Activated B cell treated with CpG ODN at 0.5 μM for 24 hours (primary cell): Measurements from ENCODE around the gene ALX3. TPM values are rescaled to one million over a fixed set of nuclear protein-coding genes. Genes with fewer than 3 reads are reported as not detected.

Experiments used
- ATAC-seq: fragments of 200-7000 bp; cut with Tn5 transposase; one replicate; pipeline ENCODE4 v1.10.0; 2021; ENCODE audit warnings: low read depth, mild to moderate bottlenecking, moderate library complexity
- CTCF ChIA-PET: fragments of 350-600 bp; sonication (Branson Sonifier 250); formaldehyde crosslinking; loops from one replicate; lab custom pipeline; 2021; ENCODE audit warnings: antibody characterized with exemption; lab: Charles Lee
- POLR2A ChIA-PET: fragments of 350-600 bp; sonication (Branson Sonifier 250); formaldehyde crosslinking; loops from one replicate; lab custom pipeline; 2021; ENCODE audit warnings: antibody characterized with exemption; lab: Charles Lee
- DNase-seq: peaks from one replicate; pipeline ENCODE4 v3.0.0; 2022
- H3K27ac Mint-ChIP-seq: one replicate; pipeline ENCODE4 v1.8.0; 2020; ENCODE audit warnings: mixed read lengths
- H3K27me3 Mint-ChIP-seq: one replicate; pipeline ENCODE4 v1.8.0; 2021; ENCODE audit warnings: mixed read lengths
- H3K36me3 Mint-ChIP-seq: one replicate; pipeline ENCODE4 v1.8.0; 2021; ENCODE audit warnings: low read depth, mixed read lengths
- H3K4me1 Mint-ChIP-seq: one replicate; pipeline ENCODE4 v1.8.0; 2021; ENCODE audit warnings: mixed read lengths
- H3K4me3 Mint-ChIP-seq: one replicate; pipeline ENCODE4 v1.8.0; 2020; ENCODE audit warnings: mild to moderate bottlenecking, mixed read lengths
- H3K9me3 Mint-ChIP-seq: one replicate; pipeline ENCODE4 v1.8.0; 2020; ENCODE audit warnings: mixed read lengths
- CTCF ChIP-seq: fragments of 200-600 bp; IDR thresholded peaks from one replicate; pipeline ENCODE4 v1.8.0; 2022; ENCODE audit warnings: antibody characterized with exemption, mild to moderate bottlenecking
- intact Hi-C: fragments of 100-400 bp; cut with micrococcal nuclease; formaldehyde crosslinking; loops from one replicate; pipeline ENCODE4 v1.15.1; 2024
- total RNA-seq: library from RNA; stranded (reverse); gene quantifications from 2 replicates; pipeline ENCODE4 v1.2.3, GENCODE V29; 2022

The ALX3 gene
- total RNA-seq, 1 donor from 2014 or later, result not detected

DNA sequence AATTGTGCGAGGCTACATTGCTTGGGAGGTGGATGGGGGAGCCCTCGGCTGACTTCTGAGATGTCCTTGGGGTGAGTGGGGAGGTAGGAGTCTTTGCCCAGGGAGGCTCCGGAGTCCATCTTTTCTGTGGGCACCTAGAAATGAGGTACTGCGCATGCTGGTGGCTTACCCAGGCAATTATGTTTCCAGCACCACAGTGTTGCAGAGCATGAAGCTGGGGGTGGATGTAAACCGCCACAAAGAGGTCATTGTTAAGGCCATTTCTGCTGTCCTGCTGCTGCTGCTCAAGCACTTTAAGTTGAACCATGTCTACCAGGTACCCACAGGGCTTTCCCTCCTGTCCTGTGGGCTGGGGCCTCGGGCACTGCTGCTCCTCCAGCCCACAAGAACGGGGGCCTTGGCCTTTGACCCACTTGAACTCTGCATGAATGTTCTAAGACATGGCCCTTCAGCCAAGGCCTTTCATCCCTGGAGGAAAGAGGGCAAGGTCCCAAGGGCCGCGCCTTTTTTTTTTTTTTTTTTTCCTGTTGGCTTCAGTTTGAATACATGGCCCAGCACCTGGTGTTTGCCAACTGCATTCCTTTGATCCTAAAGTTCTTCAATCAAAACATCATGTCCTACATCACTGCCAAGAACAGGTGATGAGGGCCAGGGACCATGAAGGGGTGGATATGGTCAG, 21.4 kb downstream of the ALX3 start:
- Mint-ChIP-seq H3K36me3 (peaks cover 89% of the 10 kb centered on the region), H3K27ac (no peak overlapping the region), H3K9me3 (no peaks in the 10 kb centered on the region), H3K4me3 (no peak overlapping the region), H3K4me1 (no peaks in the 10 kb centered on the region), H3K27me3 (no peaks in the 10 kb centered on the region)
- no peak for TF ChIP-seq CTCF
- DNase-seq (no peak), ATAC-seq (no peak)
- intact Hi-C loops, result no loop called here
- ChIA-PET CTCF (no interaction called here), POLR2A (interaction anchor here (0.7 kb wide), 1 partner anchor 12 kb away, joined by 3 read pairs; no protein-coding TSS in a partner anchor)

- H3K36me3 Mint-ChIP-seq, result peaks cover 89% of the 10 kb centered on the region
- ChIA-PET POLR2A (no interaction called here), CTCF (no interaction called here)
- H3K27ac Mint-ChIP-seq, result no peak overlapping the region
- H3K4me3 Mint-ChIP-seq, result no peak overlapping the region
- no peak for TF ChIP-seq CTCF
- H3K27me3 Mint-ChIP-seq, result no peaks in the 10 kb centered on the region
- no peak for DNase-seq
- intact Hi-C loops, result no loop called here
- no peak for ATAC-seq
- H3K4me1 Mint-ChIP-seq, result no peaks in the 10 kb centered on the region
- no peaks in the 10 kb centered on the region for H3K9me3 Mint-ChIP-seq
These were observed 22.2 kb downstream of the ALX3 start for GRCh38 chr1:110048240-110048639.

GRCh38 chr1:110047463-110047862, 23.0 kb downstream of the ALX3 start:
- ChIA-PET CTCF (interaction anchor here (1.7 kb wide), 1 partner anchor 18 kb away, joined by 4 read pairs; no protein-coding TSS in a partner anchor), POLR2A (no interaction called here)
- DNase-seq (no peak), ATAC-seq (no peak)
- peaks cover 89% of the 10 kb centered on the region for H3K36me3 Mint-ChIP-seq
- no peak overlapping the region for H3K27ac Mint-ChIP-seq
- H3K4me1 Mint-ChIP-seq, result no peaks in the 10 kb centered on the region
- no peaks in the 10 kb centered on the region for H3K9me3 Mint-ChIP-seq
- no peaks in the 10 kb centered on the region for H3K27me3 Mint-ChIP-seq
- no peak overlapping the region for H3K4me3 Mint-ChIP-seq
- TF ChIP-seq CTCF, result no peak
- intact Hi-C loops, result no loop called here

DNA sequence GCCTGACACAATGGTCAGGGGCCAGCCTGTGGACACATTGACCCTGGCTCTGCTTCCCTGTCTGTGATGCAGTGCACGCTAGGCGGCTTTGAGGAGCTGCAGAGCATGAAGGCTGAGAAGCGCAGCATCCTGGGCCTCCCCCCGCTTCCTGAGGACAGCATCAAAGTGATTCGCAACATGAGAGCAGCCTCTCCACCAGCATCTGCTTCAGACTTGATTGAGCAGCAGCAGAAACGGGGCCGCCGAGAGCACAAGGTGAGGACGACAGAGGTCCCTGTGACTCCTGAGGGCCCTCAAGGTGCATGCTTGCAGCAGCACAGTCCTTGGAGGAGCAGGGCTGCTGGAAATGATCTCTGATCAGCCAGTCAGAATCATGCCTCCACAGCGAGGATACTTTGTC, 27.5 kb downstream of the ALX3 start:
- no peak overlapping the region for H3K4me3 Mint-ChIP-seq
- DNase-seq (no peak), ATAC-seq (no peak)
- POLR2A ChIA-PET, result no interaction called here
- no peaks in the 10 kb centered on the region for H3K27me3 Mint-ChIP-seq
- H3K36me3 Mint-ChIP-seq, result peaks cover 89% of the 10 kb centered on the region
- no peaks in the 10 kb centered on the region for H3K9me3 Mint-ChIP-seq
- TF ChIP-seq CTCF, result no peak
- intact Hi-C loops, result no loop called here
- H3K4me1 Mint-ChIP-seq, result no peaks in the 10 kb centered on the region
- no peak overlapping the region for H3K27ac Mint-ChIP-seq
- CTCF ChIA-PET, result no interaction called here

- Mint-ChIP-seq H3K27me3 (no peaks in the 10 kb centered on the region), H3K4me3 (no peak overlapping the region), H3K27ac (no peak overlapping the region), H3K9me3 (no peaks in the 10 kb centered on the region), H3K36me3 (peaks cover 74% of the 10 kb centered on the region), H3K4me1 (peaks cover 11% of the 10 kb centered on the region)
- CTCF ChIA-PET, result interaction anchor here (0.6 to 1.3 kb wide), 3 partner anchors 20 to 365 kb away, joined by 3 to 4 read pairs (median 3); no protein-coding TSS in a partner anchor
- no peak for ATAC-seq
- DNase-seq, result no peak
- POLR2A ChIA-PET, result no interaction called here
- intact Hi-C loops, result no loop called here
- TF ChIP-seq CTCF, result no peak
These were observed 29.9 kb downstream of the ALX3 start for GRCh38 chr1:110040548-110040947.
